Measurements from ENCODE around the gene RSBN1L.
"Not testable (repeated sequence)": the region's sequence is repeated elsewhere in the genome, so short reads cannot be mapped to it uniquely, and the experiment has no call there.

Gene RSBN1L

DNA sequence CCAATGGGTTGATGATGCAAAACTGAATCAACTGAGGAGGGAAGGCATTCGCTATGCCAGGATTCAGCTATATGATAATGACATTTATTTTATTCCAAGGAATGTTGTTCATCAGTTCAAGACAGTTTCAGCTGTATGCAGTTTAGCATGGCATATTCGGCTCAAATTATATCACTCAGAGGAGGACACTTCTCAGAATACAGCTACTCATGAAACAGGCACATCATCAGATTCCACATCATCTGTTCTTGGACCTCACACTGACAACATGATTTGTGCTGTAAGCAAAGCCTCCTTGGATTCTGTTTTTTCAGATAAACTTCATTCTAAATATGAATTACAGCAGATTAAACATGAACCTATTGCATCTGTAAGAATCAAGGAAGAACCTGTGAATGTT, 82.3 kb downstream of the RSBN1L start:
- no peak for DNase-seq

DNA sequence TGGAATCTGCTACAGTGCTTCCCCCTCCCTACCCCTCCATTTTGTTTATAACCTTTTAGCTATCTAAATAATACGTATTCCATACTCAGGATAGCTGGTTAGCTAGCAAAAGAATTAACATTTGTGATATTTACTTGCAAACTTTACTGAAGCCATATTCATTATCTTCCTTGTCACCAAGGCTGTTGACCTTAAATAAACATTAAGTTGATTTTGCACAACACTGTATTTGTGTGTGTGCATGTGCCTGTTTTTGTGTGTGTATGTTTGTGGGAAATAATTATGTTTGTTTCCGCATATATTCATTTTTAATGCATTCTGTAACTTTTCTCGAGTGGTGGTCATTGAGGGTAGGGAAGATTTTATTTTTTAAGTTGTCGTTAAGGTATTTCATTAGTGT, 86.1 kb downstream of the RSBN1L start:
- DNase-seq, result no peak

DNA sequence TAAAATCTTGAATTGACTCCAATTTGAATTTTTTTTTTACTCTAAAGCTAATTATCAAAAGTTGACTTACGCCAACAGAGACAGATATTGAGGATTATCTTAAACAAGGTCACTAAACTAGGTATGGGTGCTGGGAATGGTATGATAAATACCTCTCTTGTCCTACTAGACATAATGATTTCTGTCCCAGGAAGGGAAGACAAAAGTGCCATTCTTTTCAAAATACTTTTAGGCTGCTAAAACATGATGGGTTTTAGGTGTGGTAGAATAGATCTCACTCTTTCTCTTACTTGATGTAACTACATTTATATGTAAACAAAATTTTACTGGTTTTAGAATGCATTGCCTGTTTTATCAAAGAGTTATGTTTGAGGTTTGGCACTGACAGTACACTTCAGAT, 86.9 kb downstream of the RSBN1L start:
- DNase-seq, result no peak

DNA sequence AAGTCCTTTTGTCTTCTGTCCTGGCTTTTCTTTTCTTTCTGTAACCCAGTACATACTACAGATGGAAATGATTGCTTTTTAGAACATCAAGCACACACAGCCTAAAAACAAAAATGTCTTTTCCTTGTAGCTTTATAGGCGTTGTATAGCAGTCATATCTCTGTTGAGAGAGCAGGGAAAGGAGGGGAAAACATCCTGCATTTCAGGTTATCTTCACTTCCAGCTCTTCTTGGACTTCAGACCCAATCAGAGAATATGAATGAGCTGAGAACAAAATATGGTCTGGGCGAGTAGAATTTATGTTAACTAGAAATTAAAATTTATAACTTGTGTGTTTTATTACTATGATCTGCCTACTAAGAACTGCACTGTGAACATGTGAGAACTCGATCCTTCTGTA, 87.3 kb downstream of the RSBN1L start:
- no peak for DNase-seq

DNA sequence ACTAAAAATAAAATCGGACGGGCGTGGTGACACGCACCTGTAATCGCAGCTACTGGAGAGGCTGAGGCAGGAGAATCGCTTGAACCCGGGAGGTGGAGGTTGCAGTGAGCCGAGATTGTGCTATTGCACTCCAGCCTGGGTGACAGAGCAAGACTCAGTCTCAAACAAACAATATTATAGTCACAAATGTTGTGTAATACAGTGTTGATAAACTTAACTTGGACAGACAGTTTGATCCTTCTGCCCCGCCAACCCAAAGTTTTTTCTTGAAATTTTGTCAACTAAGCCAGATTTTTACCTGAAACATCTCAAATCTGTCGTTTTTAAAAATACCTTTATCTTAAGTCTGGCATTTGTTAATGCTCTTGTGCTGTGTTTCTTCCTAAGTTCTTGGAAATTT, 88.2 kb downstream of the RSBN1L start:
- not testable (repeated sequence) for DNase-seq

DNA sequence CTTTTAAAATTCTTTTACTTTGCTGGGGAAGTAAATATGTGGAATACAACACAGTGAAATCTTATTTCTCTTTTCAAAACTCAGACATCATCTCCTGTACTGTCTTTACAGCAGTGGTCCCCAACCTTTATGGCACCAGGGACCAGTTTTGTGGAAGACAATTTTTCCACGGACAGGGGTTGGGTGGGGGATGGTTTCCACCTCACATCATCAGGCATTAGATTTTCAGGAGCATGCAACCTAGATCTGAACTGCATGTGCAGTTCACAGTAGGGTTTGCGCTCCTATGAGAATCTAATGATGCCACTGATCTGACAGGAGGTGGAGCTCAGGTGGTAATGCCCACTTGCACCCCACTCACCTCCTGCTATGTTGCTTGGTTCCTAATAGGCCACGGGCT, 89.8 kb downstream of the RSBN1L start:
- DNase-seq, result no peak

DNA sequence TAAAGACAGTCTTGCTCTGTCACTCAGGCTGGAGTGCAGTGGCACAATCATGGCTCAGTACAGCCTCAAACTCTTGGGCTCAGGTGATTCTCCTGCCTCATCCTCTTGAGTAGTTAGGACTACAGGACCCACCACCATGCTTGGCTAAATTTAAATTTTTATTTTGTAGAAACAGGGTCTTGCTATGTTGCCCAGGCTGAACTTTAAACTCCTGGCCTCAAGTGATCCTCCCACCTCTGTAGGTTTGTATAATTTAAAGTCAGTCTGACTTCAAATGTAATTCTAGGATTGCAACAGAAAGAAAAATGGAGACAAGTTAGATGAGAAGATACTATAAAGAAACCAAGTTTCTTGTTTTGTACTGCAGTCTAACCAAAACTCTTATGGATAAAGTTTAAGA, 90.5 kb downstream of the RSBN1L start:
- no peak for DNase-seq

DNA sequence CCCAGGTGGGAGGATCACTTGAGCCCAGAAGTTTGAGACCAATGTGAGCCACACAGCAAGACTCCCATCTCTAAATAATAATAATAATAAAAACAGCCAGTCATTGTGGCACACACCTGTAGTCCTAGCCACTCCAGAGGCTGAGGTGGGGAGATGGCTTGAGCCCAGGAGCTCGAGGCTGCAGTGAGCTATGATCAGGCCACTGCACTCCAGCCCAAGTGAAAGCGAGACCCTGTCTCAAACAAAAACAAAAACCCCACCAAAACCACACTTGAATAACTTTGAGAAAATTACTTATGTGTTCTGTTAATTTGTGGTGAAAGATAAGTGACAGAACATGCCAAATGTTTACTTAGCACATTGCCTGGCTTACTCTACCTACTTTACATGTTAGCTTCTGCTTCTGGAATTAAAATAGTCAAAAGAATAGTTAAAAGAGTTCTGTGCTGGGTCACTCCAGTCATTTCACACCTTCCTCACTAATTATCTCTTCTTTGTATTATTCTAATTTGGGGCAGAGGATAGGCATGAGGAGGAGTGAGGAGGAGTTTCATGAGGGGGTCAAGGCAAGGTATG, 92.2 kb downstream of the RSBN1L start:
- DNase-seq, result no peak

DNA sequence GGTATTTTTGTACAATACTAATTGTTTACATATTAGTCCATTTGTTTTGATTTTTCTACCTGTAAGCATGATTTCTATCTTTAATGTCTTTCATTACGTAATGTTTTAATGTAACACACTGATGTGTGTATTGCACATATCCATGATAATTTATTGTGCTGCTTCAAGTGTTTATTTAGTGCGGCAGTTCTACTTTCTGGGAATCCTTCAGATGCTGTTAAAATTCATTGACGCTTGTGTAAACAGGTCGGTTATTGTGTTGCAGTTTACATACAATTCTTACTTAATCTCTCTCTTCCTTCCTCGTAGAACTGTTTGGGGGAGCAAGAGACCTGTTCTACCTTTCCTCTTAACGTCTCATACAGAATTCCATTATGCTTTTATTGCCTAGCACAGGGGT, 95.1 kb downstream of the RSBN1L start:
- peak; percentile 4 for DNase-seq

DNA sequence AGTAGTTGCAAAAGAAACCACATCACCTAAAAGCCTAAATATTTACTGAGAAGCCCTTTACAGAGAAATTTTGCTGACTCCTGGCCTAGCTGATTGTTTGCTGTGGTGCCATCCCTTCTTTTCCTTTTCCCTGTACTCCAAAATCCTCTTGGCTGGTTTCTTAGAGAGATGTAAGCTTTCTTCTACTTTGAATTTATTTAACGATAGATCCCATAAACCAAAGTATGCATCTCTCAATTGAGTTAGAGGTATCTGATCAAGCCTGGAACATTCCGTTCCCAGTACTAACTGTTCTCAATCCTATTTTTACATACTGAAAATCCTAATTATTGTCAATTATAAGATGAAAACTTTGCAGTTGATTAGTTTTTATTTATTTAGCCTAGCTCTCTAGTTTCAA, 95.7 kb downstream of the RSBN1L start:
- DNase-seq, result no peak

DNA sequence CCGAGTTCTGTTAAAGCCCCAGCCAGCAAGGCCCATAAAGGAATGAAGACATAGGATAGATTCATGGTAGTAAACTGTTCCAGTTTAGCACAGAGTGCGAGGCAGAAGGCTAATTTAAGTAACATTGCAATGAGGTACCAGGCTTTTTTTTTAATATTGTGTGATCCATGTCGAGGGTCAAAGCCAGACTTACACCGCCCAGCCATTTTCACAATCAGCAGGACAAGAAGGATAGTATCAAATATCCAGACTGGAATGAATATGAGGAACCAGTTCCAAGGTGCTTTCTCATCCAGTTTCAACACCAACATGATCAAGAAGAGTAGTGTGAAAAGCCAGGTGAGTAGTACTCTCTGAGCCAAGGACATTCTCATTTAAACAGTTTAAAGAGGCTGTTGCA, 97.7 kb downstream of the RSBN1L start:
- DNase-seq, result no peak

DNA sequence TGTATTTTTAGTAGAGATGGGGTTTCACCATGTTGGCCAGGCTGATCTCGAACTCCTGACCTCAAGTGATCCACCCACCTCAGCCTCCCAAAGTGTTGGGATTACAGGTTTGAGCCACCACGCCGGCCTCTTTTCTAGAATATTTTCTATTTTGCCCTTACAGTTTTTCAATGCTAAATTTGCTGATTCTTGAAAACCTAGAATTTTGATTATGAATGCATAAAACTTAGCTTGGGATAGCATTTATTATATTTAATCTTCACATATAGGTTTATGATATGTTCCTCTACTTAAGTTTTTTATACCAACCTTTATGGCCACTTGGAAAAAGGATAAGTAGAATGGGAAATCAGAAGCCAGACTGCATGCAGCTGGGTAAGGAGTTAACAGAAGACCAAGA, 99.8 kb downstream of the RSBN1L start:
- DNase-seq, result no peak

DNA sequence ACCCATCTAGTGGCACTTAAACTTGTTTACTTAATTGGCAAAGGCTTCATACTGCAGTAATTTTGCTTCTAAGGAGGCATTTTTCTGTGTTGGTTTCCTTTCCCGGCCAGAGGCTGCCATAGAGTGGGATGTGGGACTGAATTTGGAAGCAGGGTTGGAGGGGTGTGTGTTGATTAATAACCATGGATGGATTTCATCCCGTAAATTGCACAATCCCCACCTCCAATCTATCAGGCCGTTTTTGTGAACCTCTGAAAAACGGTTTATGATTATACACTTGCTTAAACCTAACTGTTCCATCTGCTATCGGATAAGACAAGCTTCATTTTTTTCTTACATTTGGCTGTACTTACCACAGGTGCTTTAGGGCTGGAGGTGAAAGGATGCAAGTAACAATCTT, 100.7 kb downstream of the RSBN1L start:
- no peak for DNase-seq

DNA sequence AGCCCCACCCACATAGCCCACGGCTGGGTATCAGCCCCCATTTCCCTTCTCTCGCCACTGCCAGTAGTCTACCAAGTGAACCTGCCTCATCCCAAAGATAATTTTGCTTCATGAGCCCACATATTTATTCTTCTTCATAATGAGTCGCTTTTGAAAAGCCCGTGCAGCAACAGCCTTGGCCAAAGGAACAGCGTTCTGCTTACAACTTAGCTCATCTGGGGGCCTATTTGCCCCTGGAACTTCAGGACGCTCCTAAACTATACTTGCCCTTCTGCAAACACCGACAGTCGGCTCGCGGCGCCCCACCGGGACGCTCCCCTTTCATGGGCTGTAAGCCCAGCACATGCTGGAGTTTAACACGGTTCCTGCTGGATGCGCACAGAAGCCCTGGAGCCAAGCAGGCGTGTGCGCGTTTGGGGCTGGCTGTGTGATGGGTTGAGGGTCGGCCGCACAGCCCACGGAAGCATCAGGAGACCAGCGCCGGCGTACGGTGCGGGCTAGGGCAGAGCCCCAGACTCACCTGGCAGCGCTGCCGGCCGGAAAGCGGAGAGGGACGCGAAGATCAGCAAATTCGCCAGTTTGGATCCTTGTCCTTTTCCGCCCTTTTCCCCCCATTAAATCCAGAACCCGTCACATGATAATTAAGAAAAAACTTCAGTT, 101.6 kb downstream of the RSBN1L start:
- peak; percentile 70 for DNase-seq

DNA sequence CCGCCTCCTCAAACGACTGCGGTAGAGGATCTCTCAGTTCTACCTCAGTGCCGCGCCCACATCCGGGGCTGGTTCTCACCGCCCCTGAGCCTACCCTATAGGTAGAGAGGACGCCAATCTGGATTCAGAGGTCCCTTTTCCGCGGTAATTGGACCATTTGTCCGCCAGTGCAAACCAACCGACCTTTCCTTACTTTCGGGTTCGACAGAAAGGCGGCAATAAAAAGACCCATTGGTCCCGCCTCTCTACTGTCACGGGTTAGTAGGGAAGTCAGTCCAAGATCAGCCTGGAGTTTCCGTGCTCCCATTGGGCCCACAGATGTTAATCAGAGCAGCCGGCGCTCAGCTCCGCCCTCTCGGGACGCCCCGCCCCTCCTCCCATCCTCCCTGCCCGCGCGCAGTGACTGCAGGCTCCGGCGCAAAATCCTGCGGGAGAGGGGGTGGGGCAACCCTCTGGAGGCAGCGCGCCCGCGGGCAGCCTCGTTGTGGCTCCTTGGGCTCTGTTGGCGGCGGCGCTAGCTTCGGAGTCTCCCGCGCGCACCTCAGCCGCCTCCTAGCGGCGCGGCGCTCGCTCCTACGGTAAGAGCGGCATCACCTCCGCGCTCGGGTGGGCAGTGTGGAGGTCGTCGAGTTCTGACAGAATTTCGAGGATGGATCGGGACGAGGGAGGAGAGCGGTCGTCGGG, 102.3 kb downstream of the RSBN1L start, which contains the start of the genes PHTF2 and TMEM60:
Gene PHTF2 (plus strand): TSS at position 380 of the 684 bp plus-strand sequence.
Gene TMEM60 (minus strand): TSS at position 41 of the 684 bp plus-strand sequence. CDS start 4,061 bp downstream, outside the sequence.
- DNase-seq, result peak; percentile 99

DNA sequence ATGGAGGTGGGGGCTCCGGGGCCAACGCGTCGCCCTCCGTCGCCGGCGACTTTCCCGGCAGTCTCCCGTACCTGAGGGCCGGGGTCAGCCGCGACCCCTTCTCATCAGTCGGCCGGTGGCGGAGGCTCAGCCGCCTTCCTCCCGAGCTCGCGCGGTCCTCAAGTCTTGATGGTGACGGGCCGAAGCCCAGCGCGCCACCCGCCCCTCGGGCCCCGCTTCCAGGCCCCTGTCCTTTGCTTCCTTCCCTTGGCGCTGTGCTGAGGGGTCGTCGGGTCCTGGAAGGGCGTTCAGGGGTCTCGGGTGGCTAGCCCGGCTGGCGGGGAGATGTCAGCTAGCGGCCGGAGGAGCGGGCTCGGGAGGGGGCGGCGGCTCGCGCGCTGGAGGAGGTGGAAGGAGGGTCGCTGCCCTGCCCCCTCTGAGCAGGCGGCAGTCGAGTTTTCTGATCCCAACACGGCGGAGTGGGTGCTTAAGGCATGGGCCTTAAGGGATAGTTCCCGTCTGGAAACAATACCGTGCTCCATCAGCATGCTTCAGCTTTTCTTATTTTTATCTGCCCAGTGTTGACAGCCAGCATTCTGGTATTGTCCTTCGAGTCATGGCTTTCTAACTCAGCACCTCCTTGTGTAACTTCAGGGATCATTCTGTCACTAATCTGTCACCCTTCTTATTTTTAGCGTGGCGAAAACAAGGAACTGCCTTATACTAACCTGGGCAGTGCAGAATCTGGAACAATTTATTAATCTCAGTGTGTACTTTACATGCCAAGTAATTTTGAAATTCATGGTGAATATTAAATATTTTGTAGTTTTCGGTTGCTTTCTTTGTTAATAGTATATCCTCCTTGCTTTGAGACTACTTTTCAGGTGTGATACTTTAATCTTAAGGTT, 103.1 kb downstream of the RSBN1L start:
- peak; percentile 30 for DNase-seq

DNA sequence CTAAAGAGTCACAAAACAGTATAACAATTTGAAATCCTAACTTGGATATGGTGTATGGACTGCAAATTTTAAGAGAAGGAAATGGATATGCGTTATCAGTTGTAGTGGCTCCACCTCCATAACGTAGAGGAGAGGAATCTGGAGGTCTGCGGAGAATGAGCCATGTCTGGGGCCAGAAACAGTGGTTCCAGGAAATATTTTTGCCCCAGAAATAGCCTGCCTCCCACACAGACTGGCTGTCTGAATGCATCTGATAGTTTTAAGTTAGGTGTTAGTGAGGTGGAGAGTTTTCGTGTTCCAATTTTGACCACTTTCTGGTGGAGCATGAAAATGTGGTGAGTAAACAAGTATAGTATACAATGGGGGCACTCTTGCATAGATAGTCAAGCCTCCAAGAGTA, 103.9 kb downstream of the RSBN1L start:
- no peak for DNase-seq

DNA sequence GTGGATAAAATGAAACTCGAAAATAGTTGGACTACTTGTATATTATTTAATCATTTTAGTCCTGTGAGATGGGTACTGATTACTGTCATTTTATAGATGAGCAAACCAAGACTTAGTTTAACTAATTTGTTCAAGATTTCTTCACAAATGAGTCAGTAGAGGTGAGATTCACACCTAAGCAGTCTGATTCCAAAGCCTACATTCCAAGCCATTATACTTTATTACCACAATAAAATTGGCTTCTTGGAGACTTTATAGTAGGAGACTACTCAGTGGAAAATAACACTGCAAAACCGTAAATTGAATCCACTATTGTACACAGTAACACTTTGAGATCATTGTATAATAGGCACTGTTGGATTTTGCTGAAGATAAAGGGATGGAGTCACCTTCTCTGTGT, 104.5 kb downstream of the RSBN1L start:
- no peak for DNase-seq

DNA sequence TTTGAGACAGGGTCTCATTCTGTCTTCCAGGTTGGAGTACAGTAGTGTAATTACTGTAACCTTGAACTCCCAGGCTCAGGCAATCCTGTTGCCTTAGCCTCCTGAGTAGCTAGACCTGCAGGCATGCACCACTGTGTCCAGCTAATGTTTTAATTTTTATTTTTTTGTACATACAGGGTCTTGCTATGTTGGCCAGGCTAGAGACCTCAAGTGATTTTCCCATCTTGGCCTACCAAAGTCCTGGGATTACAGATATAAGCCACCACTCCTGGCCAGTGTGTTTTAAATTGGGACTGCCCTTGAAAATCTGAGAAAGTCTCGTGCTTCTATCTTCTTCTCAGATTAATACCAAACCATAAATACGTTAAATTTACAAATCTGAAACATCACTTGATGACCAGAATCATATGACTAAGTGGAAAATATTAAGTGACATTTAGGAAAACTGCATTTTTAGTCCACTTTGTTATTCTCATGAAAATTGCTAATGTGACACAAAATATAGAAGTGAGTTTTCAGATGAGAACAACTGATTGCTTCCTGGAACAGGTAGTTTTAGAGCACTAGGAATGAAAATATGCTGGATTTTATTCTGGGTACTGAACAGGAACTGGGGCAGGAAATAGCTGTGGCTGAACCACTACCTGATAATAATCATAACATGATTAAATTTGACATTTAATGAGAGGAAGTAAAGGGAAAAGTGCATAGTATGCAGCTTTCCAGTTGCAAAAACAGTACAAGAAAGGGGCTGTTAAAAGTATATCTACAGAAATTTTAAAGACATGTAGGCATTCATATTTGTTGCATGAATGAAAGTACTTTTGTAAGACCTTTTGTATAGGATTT, 106.5 kb downstream of the RSBN1L start:
- DNase-seq, result no peak

DNA sequence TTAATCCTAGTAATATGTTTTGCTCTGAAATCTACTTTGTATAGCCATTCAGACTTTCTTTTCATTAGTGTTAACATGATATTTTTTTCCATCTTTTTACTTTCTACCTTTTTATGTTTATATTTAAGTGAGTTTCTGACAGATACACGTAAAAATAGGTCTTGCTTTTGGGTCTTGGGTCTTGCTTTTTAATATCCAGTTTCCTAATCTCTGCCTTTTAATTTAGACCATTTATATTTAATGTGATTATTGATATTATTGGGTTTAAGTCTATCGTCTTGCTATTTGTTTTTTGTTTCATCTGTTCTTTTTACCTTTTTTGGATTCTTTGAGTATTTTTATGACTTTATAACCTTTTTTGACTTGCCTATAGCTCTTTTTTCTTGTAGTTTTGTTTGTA, 110.2 kb downstream of the RSBN1L start:
- no peak for DNase-seq

DNA sequence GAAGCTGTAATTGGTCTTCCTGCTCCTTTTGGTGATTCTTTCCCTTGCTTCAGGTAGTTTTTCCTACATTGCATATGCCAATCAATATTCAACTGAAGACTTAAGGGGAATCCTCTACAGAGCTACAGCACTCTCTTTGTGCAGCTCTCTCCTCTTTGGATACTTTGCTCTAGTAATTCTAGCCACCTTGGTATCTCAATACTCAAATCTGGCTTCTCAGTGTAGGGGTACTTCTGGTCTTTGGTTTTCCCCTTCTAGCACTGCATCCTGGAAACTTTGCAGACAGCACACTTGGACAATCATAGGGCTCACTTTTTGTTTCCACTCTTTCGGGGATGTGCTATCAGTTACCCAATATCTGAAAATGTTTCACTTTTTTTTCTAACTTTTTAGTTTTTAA, 112.3 kb downstream of the RSBN1L start:
- no peak for DNase-seq

DNA sequence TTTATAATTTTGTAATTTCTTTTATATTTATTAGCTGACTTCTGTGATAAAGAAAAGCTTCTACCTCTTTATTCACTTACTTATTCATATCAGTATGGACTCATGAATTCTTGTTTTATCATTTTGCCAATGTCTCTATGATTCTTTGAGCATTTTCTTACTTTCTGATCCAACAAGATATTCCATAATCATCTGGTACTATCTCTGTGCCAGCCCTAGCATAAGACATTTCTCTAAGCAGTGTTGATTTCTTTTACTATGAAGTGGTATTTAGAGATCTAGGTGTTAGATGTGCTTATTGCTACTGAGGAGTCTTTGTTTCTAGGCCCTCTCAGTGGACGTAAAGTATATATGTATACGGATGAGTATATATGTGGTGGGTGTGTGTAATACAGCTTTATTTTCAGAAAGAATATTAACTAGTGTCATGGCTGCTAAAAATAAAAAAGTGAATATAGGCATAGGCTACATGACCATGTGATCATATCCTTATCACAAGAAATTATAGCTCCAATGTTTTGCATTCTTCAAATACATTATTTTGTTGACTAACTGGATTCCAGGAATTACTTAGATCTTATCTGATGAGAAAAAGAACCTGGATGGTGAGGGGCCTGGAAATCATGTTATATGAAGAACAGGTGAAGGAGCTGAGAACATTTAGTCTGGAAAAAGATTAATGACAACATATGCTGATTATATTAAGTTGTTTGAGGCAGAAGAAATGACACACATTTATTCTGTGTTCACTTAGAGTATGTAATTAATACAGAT, 115.4 kb downstream of the RSBN1L start:
- DNase-seq, result no peak
